ENCODE measurements around the gene PLA2G15.

Gene PLA2G15

GRCh38 chr16:68299571-68300453 is 54.6 kb downstream of the PLA2G15 start:
- DNase-seq = no peak

- DNase-seq = no peak
These were observed 55.7 kb downstream of the PLA2G15 start for GRCh38 chr16:68300734-68301459.

- DNase-seq = no peak
These were observed 61.5 kb downstream of the PLA2G15 start for GRCh38 chr16:68306633-68307032.

GRCh38 chr16:68309799-68310198 is 64.6 kb downstream of the PLA2G15 start:
- DNase-seq = no peak

GRCh38 chr16:68310437-68310773 is 65.2 kb downstream of the PLA2G15 start:
- DNase-seq = no peak
